Panc1 (cell line): ENCODE measurements around the gene PRR22.

ENCODE experiments used
- POLR2AphosphoS5 ChIP-seq: IDR thresholded peaks from 2 replicates; pipeline ENCODE4 v1.6.1; 2012; ENCODE audit warnings: mild to moderate bottlenecking, low read depth, low read length, moderate library complexity
- TF ChIP-seq, protein P1 (sequence below): fragments of 450-650 bp; IDR thresholded peaks from 2 replicates; pipeline ENCODE4 v1.5.1; 2017; ENCODE audit warnings: mild to moderate bottlenecking

DNA sequence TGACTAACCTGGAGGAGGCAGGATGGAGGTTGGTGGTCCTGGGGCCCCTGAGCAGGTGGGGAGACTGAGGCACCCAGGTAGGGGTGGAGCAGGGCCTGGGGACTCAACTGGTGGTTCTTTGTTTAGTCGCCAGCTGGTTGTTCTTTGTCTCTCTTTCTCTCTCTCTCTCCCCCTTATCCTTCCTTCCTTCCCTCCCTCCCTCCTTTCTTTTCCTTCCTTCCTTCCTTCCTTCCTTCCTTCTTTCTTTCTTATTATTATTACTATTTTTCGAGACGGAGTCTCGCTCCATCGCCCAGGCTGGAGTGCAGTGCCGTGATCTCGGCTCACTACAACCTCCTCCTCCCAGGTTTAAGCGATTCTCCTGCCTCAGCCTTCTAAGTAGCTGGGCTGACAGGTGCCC, 13.7 kb upstream of the PRR22 start:
- TF ChIP-seq, protein P1, sequence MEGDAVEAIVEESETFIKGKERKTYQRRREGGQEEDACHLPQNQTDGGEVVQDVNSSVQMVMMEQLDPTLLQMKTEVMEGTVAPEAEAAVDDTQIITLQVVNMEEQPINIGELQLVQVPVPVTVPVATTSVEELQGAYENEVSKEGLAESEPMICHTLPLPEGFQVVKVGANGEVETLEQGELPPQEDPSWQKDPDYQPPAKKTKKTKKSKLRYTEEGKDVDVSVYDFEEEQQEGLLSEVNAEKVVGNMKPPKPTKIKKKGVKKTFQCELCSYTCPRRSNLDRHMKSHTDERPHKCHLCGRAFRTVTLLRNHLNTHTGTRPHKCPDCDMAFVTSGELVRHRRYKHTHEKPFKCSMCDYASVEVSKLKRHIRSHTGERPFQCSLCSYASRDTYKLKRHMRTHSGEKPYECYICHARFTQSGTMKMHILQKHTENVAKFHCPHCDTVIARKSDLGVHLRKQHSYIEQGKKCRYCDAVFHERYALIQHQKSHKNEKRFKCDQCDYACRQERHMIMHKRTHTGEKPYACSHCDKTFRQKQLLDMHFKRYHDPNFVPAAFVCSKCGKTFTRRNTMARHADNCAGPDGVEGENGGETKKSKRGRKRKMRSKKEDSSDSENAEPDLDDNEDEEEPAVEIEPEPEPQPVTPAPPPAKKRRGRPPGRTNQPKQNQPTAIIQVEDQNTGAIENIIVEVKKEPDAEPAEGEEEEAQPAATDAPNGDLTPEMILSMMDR: no peak
- no peak for TF ChIP-seq POLR2AphosphoS5
